ENCODE measurements around the gene HMCES. TPM values are rescaled to one million over a fixed set of nuclear protein-coding genes. Genes with fewer than 3 reads are reported as not detected.

HMCES gene
- total and polyA plus RNA-seq, 2 experiments from 2014 or later: 20.1 to 34.3 TPM

- DNase-seq (ENCODE audit: low spot score): peak; percentile 93
- Histone ChIP-seq H3K9me3 (ENCODE audit: low read depth) (no peaks in the 10 kb centered on the region), H3K9me2 (replicated peaks; ENCODE audit: insufficient read depth) (no peaks in the 10 kb centered on the region), H3K27ac (peak overlapping the region; percentile 99), H4K20me1 (ENCODE audit: insufficient read depth, poor library complexity, severe bottlenecking) (peaks cover 19% of the 10 kb centered on the region), H2AFZ (no peak overlapping the region), H3K27me3 (no peaks in the 10 kb centered on the region), H3K79me2 (peaks cover 21% of the 10 kb centered on the region), H3K4me1 (ENCODE audit: insufficient read depth) (peaks cover 18% of the 10 kb centered on the region), H3K36me3 (replicated peaks; ENCODE audit: insufficient read depth, low read depth) (no peaks in the 10 kb centered on the region), H3K4me3 (peak overlapping the region; percentile 90), H3K4me2 (peak overlapping the region; percentile 90)
- WGBS (ENCODE audit: low lambda C conversion rate, missing lambda C conversion rate): 4% methylated on average over 53 of the region's 53 CpGs
- TF ChIP-seq CTCF (IDR thresholded peaks at IDR 0.05; ENCODE audit: poor library complexity): peak; percentile 16
- no peak for TF ChIP-seq EZH2phosphoT487 (IDR thresholded peaks at IDR 0.05; ENCODE audit: low read depth, severe bottlenecking, unreplicated experiment)
- TF ChIP-seq EZH2 (IDR thresholded peaks at IDR 0.05; ENCODE audit: borderline replicate concordance): no peak
Observed at GRCh38 chr3:129314386-129315222, 35.9 kb downstream of the HMCES start.

GRCh38 chr3:129315223-129315997 lies 36.7 kb downstream of the HMCES start:
- no peaks in the 10 kb centered on the region for H3K9me2 ChIP-seq (replicated peaks; ENCODE audit: insufficient read depth)
- H2AFZ ChIP-seq: peak overlapping the region; percentile 3
- H4K20me1 ChIP-seq (ENCODE audit: insufficient read depth, poor library complexity, severe bottlenecking): peaks cover 19% of the 10 kb centered on the region
- no peak for DNase-seq (ENCODE audit: low spot score)
- no peak for TF ChIP-seq EZH2 (IDR thresholded peaks at IDR 0.05; ENCODE audit: borderline replicate concordance)
- TF ChIP-seq EZH2phosphoT487 (IDR thresholded peaks at IDR 0.05; ENCODE audit: low read depth, severe bottlenecking, unreplicated experiment): no peak
- TF ChIP-seq CTCF (IDR thresholded peaks at IDR 0.05; ENCODE audit: poor library complexity): no peak
- H3K36me3 ChIP-seq (replicated peaks; ENCODE audit: insufficient read depth, low read depth): no peaks in the 10 kb centered on the region
- H3K4me2 ChIP-seq: peak overlapping the region; percentile 90
- H3K27me3 ChIP-seq: no peaks in the 10 kb centered on the region
- H3K4me1 ChIP-seq (ENCODE audit: insufficient read depth): peaks cover 16% of the 10 kb centered on the region
- peak overlapping the region; percentile 99 for H3K27ac ChIP-seq
- no peaks in the 10 kb centered on the region for H3K9me3 ChIP-seq (ENCODE audit: low read depth)
- peaks cover 21% of the 10 kb centered on the region for H3K79me2 ChIP-seq
- H3K4me3 ChIP-seq: peak overlapping the region; percentile 90
- WGBS (ENCODE audit: low lambda C conversion rate, missing lambda C conversion rate): 2% methylated on average over 75 of the region's 80 CpGs

GRCh38 chr3:129315998-129316247 lies 37.3 kb downstream of the HMCES start:
- Histone ChIP-seq H3K9me2 (replicated peaks; ENCODE audit: insufficient read depth) (no peaks in the 10 kb centered on the region), H3K27me3 (no peaks in the 10 kb centered on the region), H3K27ac (peak overlapping the region; percentile 99), H4K20me1 (ENCODE audit: insufficient read depth, poor library complexity, severe bottlenecking) (peaks cover 19% of the 10 kb centered on the region), H3K4me1 (ENCODE audit: insufficient read depth) (peaks cover 11% of the 10 kb centered on the region), H3K36me3 (replicated peaks; ENCODE audit: insufficient read depth, low read depth) (no peaks in the 10 kb centered on the region), H3K9me3 (ENCODE audit: low read depth) (no peaks in the 10 kb centered on the region), H3K4me3 (peak overlapping the region; percentile 90), H3K79me2 (peaks cover 21% of the 10 kb centered on the region), H2AFZ (no peak overlapping the region), H3K4me2 (peak overlapping the region; percentile 90)
- TF ChIP-seq CTCF (IDR thresholded peaks at IDR 0.05; ENCODE audit: poor library complexity) (no peak), EZH2phosphoT487 (IDR thresholded peaks at IDR 0.05; ENCODE audit: low read depth, severe bottlenecking, unreplicated experiment) (no peak), EZH2 (IDR thresholded peaks at IDR 0.05; ENCODE audit: borderline replicate concordance) (no peak)
- WGBS (ENCODE audit: low lambda C conversion rate, missing lambda C conversion rate): 0% methylated on average over 4 of the region's 34 CpGs
- no peak for DNase-seq (ENCODE audit: low spot score)

Measured in hepatocyte (in vitro differentiated cells).